MM.1S (cell line): Measurements from ENCODE around the gene HBM.

Experiments used
- DNase-seq: peaks from one replicate; pipeline ENCODE4 v3.0.0-alpha.2; 2015
- H2AFZ ChIP-seq: fragments of 300-600 bp; sonication (generic); 2 replicates; pipeline ENCODE4 v1.6.0; 2016; ENCODE audit warnings: antibody characterized with exemption, low read length
- H3F3A ChIP-seq: fragments of 300-600 bp; sonication (generic); 2 replicates; pipeline ENCODE4 v1.6.1; 2016; ENCODE audit warnings: mild to moderate bottlenecking, antibody characterized with exemption, low read length, moderate library complexity, mixed read lengths; ENCODE audit not compliant: insufficient read depth
- H3K27ac ChIP-seq: fragments of 300-600 bp; sonication (generic); 2 replicates; pipeline ENCODE4 v1.5.1; 2016; ENCODE audit warnings: mild to moderate bottlenecking, low read length
- H3K27me3 ChIP-seq: fragments of 300-600 bp; sonication (generic); replicated peaks from 2 replicates; pipeline ENCODE4 v1.6.0; 2016; ENCODE audit warnings: low read length; ENCODE audit not compliant: insufficient read depth
- H3K36me3 ChIP-seq: fragments of 300-600 bp; sonication (generic); replicated peaks from 2 replicates; pipeline ENCODE4 v1.6.1; 2016; ENCODE audit warnings: mild to moderate bottlenecking, low read length, mixed read lengths; ENCODE audit not compliant: insufficient read depth
- H3K4me1 ChIP-seq: fragments of 300-600 bp; sonication (generic); 2 replicates; pipeline ENCODE4 v1.6.1; 2016; ENCODE audit warnings: low read length, mixed read lengths
- H3K4me2 ChIP-seq: fragments of 300-600 bp; sonication (generic); 2 replicates; pipeline ENCODE4 v1.6.0; 2016; ENCODE audit warnings: low read depth, low read length
- H3K4me3 ChIP-seq: fragments of 300-600 bp; sonication (generic); 2 replicates; pipeline ENCODE4 v1.5.1; 2016; ENCODE audit warnings: low read length, mixed read lengths
- H3K79me2 ChIP-seq: fragments of 300-600 bp; sonication (generic); 2 replicates; pipeline ENCODE4 v1.6.1; 2016; ENCODE audit warnings: mixed run types, low read length, mixed read lengths
- H3K9ac ChIP-seq: fragments of 300-600 bp; sonication (generic); 2 replicates; pipeline ENCODE4 v1.6.1; 2016; ENCODE audit warnings: low read length, mixed read lengths
- H3K9me2 ChIP-seq: fragments of 300-600 bp; sonication (generic); replicated peaks from 2 replicates; pipeline ENCODE4 v1.6.1; 2016; ENCODE audit warnings: mild to moderate bottlenecking, low read length, mixed read lengths; ENCODE audit not compliant: insufficient read depth
- H3K9me3 ChIP-seq: fragments of 300-600 bp; sonication (generic); replicated peaks from 2 replicates; pipeline ENCODE4 v1.6.1; 2016; ENCODE audit warnings: mild to moderate bottlenecking, low read length, mixed read lengths; ENCODE audit not compliant: insufficient read depth
- H4K20me1 ChIP-seq: fragments of 300-600 bp; sonication (generic); 2 replicates; pipeline ENCODE4 v1.6.1; 2016; ENCODE audit warnings: mild to moderate bottlenecking, low read length, moderate library complexity, mixed read lengths; ENCODE audit not compliant: insufficient read depth
- CTCF ChIP-seq: fragments of 300-600 bp; sonication (generic); IDR thresholded peaks from 2 replicates; pipeline ENCODE4 v1.5.1; 2016; ENCODE audit warnings: antibody characterized with exemption, low read length, mixed read lengths
- EZH2 ChIP-seq: fragments of 300-600 bp; sonication (generic); optimal IDR thresholded peaks from 2 replicates; pipeline ENCODE3; 2017; ENCODE audit warnings: low read depth, mild to moderate bottlenecking, antibody characterized with exemption, low read length, mixed read lengths
- EZH2phosphoT487 ChIP-seq: fragments of 300-600 bp; sonication (generic); IDR thresholded peaks from 2 replicates; pipeline ENCODE4 v1.6.1; 2018; ENCODE audit warnings: antibody characterized with exemption, low read length

The HBM gene

GRCh38 chr16:185691-186090 is 19.9 kb downstream of the HBM start:
- Histone ChIP-seq H3K9me3 (no peaks in the 10 kb centered on the region), H3K9ac (no peak overlapping the region), H3K4me2 (no peak overlapping the region), H3K4me3 (no peak overlapping the region), H3K36me3 (no peaks in the 10 kb centered on the region), H2AFZ (no peak overlapping the region), H4K20me1 (no peaks in the 10 kb centered on the region), H3F3A (no peaks in the 10 kb centered on the region), H3K27me3 (no peaks in the 10 kb centered on the region), H3K27ac (no peak overlapping the region), H3K79me2 (no peaks in the 10 kb centered on the region), H3K4me1 (0 out of 2 replicates have a peak, but pooled peaks cover 6% of the 10 kb centered on the region), H3K9me2 (no peaks in the 10 kb centered on the region)
- TF ChIP-seq EZH2phosphoT487 (no peak), CTCF (no peak), EZH2 (no peak)
- no peak for DNase-seq

- no peaks in the 10 kb centered on the region for H3K9me3 ChIP-seq
- no peak overlapping the region for H3K4me3 ChIP-seq
- TF ChIP-seq EZH2 = no peak
- TF ChIP-seq CTCF = no peak
- no peak for TF ChIP-seq EZH2phosphoT487
- no peaks in the 10 kb centered on the region for H3K9me2 ChIP-seq
- H3K4me2 ChIP-seq = no peak overlapping the region
- no peak for DNase-seq
- no peaks in the 10 kb centered on the region for H3K79me2 ChIP-seq
- no peak overlapping the region for H2AFZ ChIP-seq
- H3K9ac ChIP-seq = no peak overlapping the region
- H3K36me3 ChIP-seq = no peaks in the 10 kb centered on the region
- H3K4me1 ChIP-seq = no peaks in the 10 kb centered on the region
- no peaks in the 10 kb centered on the region for H3K27me3 ChIP-seq
- no peaks in the 10 kb centered on the region for H4K20me1 ChIP-seq
- no peaks in the 10 kb centered on the region for H3F3A ChIP-seq
- H3K27ac ChIP-seq = no peak overlapping the region
Measured at GRCh38 chr16:187330-187729, 21.6 kb downstream of the HBM start.

- Histone ChIP-seq H3K4me1 (no peaks in the 10 kb centered on the region), H3K27ac (no peak overlapping the region), H3K4me3 (no peak overlapping the region), H3K36me3 (no peaks in the 10 kb centered on the region), H2AFZ (no peak overlapping the region), H3K27me3 (no peaks in the 10 kb centered on the region), H3K9me3 (no peaks in the 10 kb centered on the region), H3K9me2 (no peaks in the 10 kb centered on the region), H3F3A (no peaks in the 10 kb centered on the region), H3K9ac (no peak overlapping the region), H3K79me2 (no peaks in the 10 kb centered on the region), H3K4me2 (no peak overlapping the region), H4K20me1 (no peaks in the 10 kb centered on the region)
- TF ChIP-seq EZH2 (no peak), CTCF (peak; percentile 25)
- no peak for DNase-seq
Measured at GRCh38 chr16:188674-189073, 22.9 kb downstream of the HBM start.
